ENCODE data around the gene ZACN. TPM values are rescaled to one million over a fixed set of nuclear protein-coding genes. Genes with fewer than 3 reads are reported as not detected.

Gene ZACN
- total and polyA plus RNA-seq, 2 donors (not counting 3 experiments of a cell fraction or from before 2014, with no cell fraction given) = 0.18 TPM; not detected in 1

- Histone ChIP-seq H3K4me3 (replicated peaks in 1 of 3; ENCODE audit: insufficient read depth in 1 of 3, low read depth in 1 of 3, low read length in 3 of 3) (no peak overlapping the region), H3K27ac (ENCODE audit: insufficient read depth, low read depth, low read length) (no peak overlapping the region), H3K4me2 (ENCODE audit: insufficient read depth, low read length) (no peak overlapping the region), H3K27me3 (ENCODE audit: control insufficient read depth in 2 of 2, insufficient read depth in 2 of 2, low read length in 2 of 2) (peaks cover 4 to 5% of the 10 kb centered on the region in 2 experiments), H3K79me2 (ENCODE audit: control insufficient read depth, insufficient read depth, low read length) (no peaks in the 10 kb centered on the region), H3K9ac (replicated peaks; ENCODE audit: extremely low read depth, insufficient read depth, low read length) (no peak overlapping the region), H4K20me1 (replicated peaks; ENCODE audit: control insufficient read depth, extremely low read depth, insufficient read depth, low read length) (no peaks in the 10 kb centered on the region), H2AFZ (ENCODE audit: low read depth, low read length) (no peak overlapping the region), H3K36me3 (ENCODE audit: control insufficient read depth in 2 of 2, extremely low read depth in 1 of 2, insufficient read depth in 2 of 2, low read length in 2 of 2) (peaks cover 4 to 69% of the 10 kb centered on the region in 2 experiments), H3K9me3 (replicated peaks; ENCODE audit: control insufficient read depth, insufficient read depth, low read length) (no peaks in the 10 kb centered on the region), H3K9me1 (replicated peaks; ENCODE audit: control insufficient read depth, extremely low read depth, insufficient read depth, low read length) (no peaks in the 10 kb centered on the region), H3K4me1 (ENCODE audit: control insufficient read depth, extremely low read depth, insufficient read depth, low read length) (no peaks in the 10 kb centered on the region)
- no TSS peak for BruUV-seq (replicated peaks)
- ChIA-PET POLR2A (no interaction called here), CTCF (no interaction called here)
- FAIRE-seq = no peak
- dilution Hi-C loops (cut with MboI; ENCODE audit: extremely low pct_ligation_motif_present, low sequenced_read_pairs) (no loop called here), intact Hi-C loops (cut with micrococcal nuclease) (no loop called here)
- DNase-seq (ENCODE audit: low read depth, low spot score) = no peak
- TF ChIP-seq MYC (IDR thresholded peaks at IDR 0.05; ENCODE audit: low read depth, low read length) (no peak), FOS (IDR thresholded peaks at IDR 0.05; ENCODE audit: borderline replicate concordance, insufficient read depth, low read length) (no peak), CTCF (IDR thresholded peaks at IDR 0.05; ENCODE audit: extremely low read depth in 1 of 2, insufficient read depth in 1 of 2, low read depth in 1 of 2, low read length in 2 of 2) (no peak), MAX (IDR thresholded peaks at IDR 0.05; ENCODE audit: insufficient read depth, insufficient read length) (no peak), GATA2 (IDR thresholded peaks at IDR 0.05; ENCODE audit: insufficient read depth, insufficient read length, low read depth, low read length) (no peak), POLR2AphosphoS5 (IDR thresholded peaks at IDR 0.05; ENCODE audit: insufficient read depth, low read depth, low read length) (no peak), JUN (IDR thresholded peaks at IDR 0.05; ENCODE audit: borderline replicate concordance, insufficient read depth, insufficient read length, low read depth) (no peak), POLR2A (IDR thresholded peaks at IDR 0.05; ENCODE audit: low read depth, low read length) (no peak), EZH2 (IDR thresholded peaks at IDR 0.05; ENCODE audit: borderline replicate concordance, low read depth, low read length, severe bottlenecking) (no peak)
Measured at GRCh38 chr17:76085066-76085730, 6.2 kb downstream of the ZACN start.

All from endothelial cell of umbilical vein (primary cell).